Measurements from ENCODE around the gene TTC24.

Gene TTC24

DNA sequence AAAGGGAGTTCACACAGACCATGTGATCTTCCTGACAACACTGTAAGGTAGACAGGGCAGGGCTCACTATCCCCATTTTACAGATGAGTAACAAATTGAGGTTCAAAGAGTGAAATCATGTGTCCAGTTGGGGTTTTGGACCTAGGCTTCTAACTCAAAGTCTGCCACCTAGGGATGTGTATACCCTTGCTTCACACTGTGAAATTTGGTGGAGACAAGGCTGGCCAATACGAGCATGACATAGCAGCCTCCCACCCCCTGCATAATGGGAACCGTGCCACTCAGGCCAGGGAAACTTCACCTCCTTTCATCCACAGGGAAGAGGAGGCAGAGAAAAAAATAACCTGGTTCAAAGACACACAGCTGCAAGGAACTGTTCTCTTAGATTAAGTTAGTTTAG, 14.0 kb upstream of the TTC24 start:
- DNase-seq (ENCODE audit: low read depth): no peak
- no peak overlapping the region for H3K4me3 ChIP-seq (ENCODE audit: low read depth, low read length)
- no peak for TF ChIP-seq MYC (IDR thresholded peaks at IDR 0.05; ENCODE audit: low read depth, low read length)
- TF ChIP-seq, protein P1, sequence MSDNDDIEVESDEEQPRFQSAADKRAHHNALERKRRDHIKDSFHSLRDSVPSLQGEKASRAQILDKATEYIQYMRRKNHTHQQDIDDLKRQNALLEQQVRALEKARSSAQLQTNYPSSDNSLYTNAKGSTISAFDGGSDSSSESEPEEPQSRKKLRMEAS (IDR thresholded peaks at IDR 0.05; ENCODE audit: low read depth, low read length): no peak
- TF ChIP-seq, protein P2, sequence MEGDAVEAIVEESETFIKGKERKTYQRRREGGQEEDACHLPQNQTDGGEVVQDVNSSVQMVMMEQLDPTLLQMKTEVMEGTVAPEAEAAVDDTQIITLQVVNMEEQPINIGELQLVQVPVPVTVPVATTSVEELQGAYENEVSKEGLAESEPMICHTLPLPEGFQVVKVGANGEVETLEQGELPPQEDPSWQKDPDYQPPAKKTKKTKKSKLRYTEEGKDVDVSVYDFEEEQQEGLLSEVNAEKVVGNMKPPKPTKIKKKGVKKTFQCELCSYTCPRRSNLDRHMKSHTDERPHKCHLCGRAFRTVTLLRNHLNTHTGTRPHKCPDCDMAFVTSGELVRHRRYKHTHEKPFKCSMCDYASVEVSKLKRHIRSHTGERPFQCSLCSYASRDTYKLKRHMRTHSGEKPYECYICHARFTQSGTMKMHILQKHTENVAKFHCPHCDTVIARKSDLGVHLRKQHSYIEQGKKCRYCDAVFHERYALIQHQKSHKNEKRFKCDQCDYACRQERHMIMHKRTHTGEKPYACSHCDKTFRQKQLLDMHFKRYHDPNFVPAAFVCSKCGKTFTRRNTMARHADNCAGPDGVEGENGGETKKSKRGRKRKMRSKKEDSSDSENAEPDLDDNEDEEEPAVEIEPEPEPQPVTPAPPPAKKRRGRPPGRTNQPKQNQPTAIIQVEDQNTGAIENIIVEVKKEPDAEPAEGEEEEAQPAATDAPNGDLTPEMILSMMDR (IDR thresholded peaks at IDR 0.05; ENCODE audit: low read depth, low read length): no peak
- no peak for TF ChIP-seq POLR2A (IDR thresholded peaks at IDR 0.05; ENCODE audit: extremely low read depth, insufficient read length)

DNA sequence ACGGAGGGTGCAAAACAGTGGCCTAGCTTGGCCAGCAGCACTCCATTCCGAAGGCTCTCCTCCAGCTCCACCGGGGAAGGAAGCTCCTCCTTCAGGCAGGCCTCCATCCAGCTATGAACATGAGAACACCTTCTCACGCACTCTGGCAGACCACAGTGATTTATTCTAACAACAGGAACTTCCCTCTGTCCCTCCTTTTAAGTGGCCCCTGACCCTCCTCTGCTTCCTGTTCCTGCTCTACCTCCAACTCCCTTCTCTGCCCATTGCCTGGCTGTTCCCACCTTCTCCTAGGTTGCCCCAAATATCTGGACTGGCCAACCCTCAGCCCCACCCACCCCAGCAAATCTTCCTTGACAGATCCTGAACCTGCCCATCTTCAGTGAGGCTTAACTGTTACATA, 13.1 kb upstream of the TTC24 start:
- H3K4me3 ChIP-seq (ENCODE audit: low read depth, low read length): no peak overlapping the region
- no peak for TF ChIP-seq MYC (IDR thresholded peaks at IDR 0.05; ENCODE audit: low read depth, low read length)
- no peak for TF ChIP-seq POLR2A (IDR thresholded peaks at IDR 0.05; ENCODE audit: extremely low read depth, insufficient read length)
- TF ChIP-seq, protein P2 (IDR thresholded peaks at IDR 0.05; ENCODE audit: low read depth, low read length): no peak
- TF ChIP-seq, protein P1 (IDR thresholded peaks at IDR 0.05; ENCODE audit: low read depth, low read length): no peak

DNA sequence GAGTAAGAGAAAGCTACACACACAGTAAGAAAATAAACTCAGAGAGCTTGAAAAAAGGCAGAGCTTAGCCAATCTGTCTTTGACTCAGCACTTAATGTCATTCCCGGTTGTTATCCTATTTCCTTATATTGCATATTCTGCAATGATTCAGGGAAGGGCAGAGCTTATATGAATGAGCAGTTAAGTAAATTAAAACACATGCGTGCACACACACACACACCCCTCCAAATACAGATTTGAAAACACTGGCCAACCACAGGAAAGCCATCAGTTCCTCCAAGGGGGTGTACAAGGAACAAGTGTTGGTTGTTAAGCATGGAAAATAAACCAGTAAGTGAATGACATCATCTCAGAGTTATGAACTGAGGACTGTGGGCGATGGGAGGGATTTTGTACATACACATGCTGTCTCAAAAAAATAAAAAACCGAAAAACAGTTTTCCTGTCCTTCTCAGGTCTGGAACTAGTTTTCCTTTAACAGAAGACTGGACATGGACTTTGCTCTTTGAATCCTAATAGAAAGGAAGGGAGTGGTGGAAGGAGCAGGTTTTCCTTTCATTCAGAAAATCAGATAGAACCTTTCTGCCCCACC, 8.2 kb upstream of the TTC24 start:
- peak overlapping the region; percentile 73 for H3K4me3 ChIP-seq (ENCODE audit: low read depth, low read length)
- DNase-seq (ENCODE audit: low read depth): peak; percentile 41
- TF ChIP-seq POLR2A (IDR thresholded peaks at IDR 0.05; ENCODE audit: extremely low read depth, insufficient read length): no peak
- no peak for TF ChIP-seq MYC (IDR thresholded peaks at IDR 0.05; ENCODE audit: low read depth, low read length)
- TF ChIP-seq, protein P1 (IDR thresholded peaks at IDR 0.05; ENCODE audit: low read depth, low read length): no peak
- TF ChIP-seq, protein P2 (IDR thresholded peaks at IDR 0.05; ENCODE audit: low read depth, low read length): no peak

More for the DNA sequence above, 13.1 kb upstream of the TTC24 start:
- DNase-seq (ENCODE audit: low read depth): no peak

DNA sequence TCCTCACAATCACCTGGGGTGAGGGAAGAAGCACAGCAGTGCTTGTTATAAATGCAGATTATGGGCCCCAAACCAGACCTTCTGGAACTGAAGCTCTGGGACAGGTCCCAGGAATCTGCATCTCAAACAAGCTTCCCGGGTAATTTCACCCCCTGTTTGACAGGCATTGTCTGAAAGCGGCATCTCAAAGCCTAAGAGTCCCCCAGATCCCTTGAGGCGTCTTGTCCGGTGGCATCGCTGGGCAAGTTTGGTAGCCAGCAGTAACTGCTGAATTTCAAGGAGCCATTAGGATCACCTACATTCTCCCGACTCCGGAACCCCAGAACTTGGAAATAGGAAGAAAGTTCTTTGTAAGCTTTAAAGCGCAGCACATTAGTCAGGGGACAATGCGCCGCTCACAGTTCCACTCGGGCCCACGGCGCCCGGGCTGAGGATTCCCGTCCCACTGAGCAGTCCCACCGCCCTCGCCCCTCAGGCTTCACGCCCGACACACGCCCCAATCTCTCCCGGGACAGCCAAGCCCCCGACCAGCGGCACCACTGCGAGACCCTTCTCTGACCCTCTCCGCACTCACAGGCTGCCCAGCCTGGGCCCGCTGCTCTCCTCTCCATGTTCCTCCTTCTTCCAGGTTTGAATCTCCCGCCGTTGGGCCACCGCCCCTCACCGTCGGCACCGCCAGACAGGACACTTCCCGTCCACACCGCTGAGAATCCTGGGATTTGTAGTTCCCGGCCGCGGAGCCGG, 7.4 kb upstream of the TTC24 start, which contains the start of gene IQGAP3:
IQGAP3 (minus strand) TSS at position 647 of the 744 bp plus-strand sequence; CDS start at position 611, 36 bp downstream.
- TF ChIP-seq MYC (IDR thresholded peaks at IDR 0.05; ENCODE audit: low read depth, low read length) (no peak; the same call in 1 of the 2 replicates), POLR2A (IDR thresholded peaks at IDR 0.05; ENCODE audit: extremely low read depth, insufficient read length) (peak; percentile 19)
- TF ChIP-seq, protein P1 (IDR thresholded peaks at IDR 0.05; ENCODE audit: low read depth, low read length): peak; percentile 48; the same call in 1 of the 2 replicates
- TF ChIP-seq, protein P2 (IDR thresholded peaks at IDR 0.05; ENCODE audit: low read depth, low read length): no peak
- peak within 1 kb of the TSS; percentile 73 for H3K4me3 ChIP-seq (ENCODE audit: low read depth, low read length)
- peak; percentile 78 for DNase-seq (ENCODE audit: low read depth)

DNA sequence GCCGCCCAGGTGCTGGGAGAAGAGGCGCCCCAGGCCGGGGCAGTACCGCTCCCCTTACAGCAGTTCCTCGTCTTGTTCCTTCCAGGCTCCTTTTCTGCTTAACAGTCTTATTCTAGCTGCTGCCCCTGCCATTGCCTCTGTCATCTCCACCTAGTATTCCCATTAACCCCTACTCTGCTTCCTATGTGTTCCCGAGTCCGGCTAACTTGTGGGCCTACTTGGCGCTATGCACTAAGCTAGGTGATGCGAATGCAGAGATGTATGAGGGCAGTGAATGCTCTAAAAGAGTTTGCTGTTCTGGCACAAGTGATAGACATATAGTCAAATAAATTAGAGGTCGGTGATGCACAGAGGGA, 6.9 kb upstream of the TTC24 start:
- TF ChIP-seq POLR2A (IDR thresholded peaks at IDR 0.05; ENCODE audit: extremely low read depth, insufficient read length): no peak
- TF ChIP-seq, protein P2 (IDR thresholded peaks at IDR 0.05; ENCODE audit: low read depth, low read length): no peak
- TF ChIP-seq, protein P1 (IDR thresholded peaks at IDR 0.05; ENCODE audit: low read depth, low read length): no peak
- no peak for TF ChIP-seq MYC (IDR thresholded peaks at IDR 0.05; ENCODE audit: low read depth, low read length)
- H3K4me3 ChIP-seq (ENCODE audit: low read depth, low read length): peak overlapping the region; percentile 73
- DNase-seq (ENCODE audit: low read depth): no peak

Data from NB4 (cell line).